Activated T-helper 1 cell treated with Interleukin-2 at 50 U/mL for 16 hours (primary cell): Measurements from ENCODE around the gene ENTREP1.
"Not testable (repeated sequence)": the region's sequence is repeated elsewhere in the genome, so short reads cannot be mapped to it uniquely, and the experiment has no call there.

Source experiments
- DNase-seq: peaks from one replicate; pipeline ENCODE4 v3.0.0-alpha.2; 2020; ENCODE audit warnings: low read depth

Gene ENTREP1, protein sequence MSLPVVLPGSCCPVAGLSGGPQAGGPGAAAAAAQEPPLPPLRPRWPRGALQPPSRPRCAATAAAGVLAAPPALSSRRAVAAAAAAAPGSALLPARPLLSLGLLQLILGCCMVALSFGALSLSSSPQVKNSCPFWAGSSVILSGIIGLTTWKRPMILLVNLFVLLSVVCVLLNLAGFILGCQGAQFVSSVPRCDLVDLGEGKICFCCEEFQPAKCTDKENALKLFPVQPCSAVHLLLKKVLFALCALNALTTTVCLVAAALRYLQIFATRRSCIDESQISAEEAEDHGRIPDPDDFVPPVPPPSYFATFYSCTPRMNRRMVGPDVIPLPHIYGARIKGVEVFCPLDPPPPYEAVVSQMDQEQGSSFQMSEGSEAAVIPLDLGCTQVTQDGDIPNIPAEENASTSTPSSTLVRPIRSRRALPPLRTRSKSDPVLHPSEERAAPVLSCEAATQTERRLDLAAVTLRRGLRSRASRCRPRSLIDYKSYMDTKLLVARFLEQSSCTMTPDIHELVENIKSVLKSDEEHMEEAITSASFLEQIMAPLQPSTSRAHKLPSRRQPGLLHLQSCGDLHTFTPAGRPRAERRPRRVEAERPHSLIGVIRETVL

DNA sequence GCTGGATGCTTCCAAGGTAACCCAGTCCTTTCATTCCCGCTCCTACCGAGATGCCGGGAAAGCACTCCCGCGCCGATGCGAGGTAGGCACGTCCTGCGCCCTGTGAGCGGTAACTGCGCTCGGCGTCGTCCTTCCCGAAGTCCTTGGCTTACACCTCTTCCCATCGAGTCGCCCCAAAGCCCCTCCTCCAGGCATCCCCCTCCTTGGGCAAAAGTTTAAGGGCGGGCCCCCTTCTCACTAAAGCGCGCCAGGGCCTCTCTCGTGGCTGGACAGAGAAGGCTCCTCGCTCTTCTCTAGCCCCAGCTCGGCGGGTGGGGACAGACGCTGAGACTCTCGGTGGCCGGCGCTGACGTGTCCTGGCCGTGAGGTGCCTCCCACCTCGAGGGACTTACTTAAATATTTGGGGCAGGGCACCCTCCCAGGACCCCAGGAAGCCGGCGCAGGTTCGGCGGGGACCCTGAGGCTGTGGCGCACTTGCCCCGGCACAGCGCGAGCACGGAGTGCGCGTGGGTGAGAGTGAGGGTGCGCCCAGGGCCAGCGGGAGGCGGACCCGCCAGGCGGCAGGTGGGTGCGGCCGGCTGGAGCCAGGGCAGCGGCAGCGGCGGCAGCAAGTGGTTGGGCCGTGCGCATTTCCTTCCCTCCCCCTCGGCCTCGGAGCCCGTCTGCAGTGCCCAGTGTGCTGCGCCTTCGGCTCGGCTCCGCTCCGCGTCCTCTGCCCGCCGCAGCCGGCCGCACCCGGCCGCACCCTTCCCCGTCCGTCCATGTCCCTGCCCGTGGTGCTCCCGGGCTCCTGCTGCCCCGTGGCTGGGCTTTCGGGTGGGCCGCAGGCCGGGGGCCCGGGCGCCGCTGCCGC lies at the start of gene ENTREP1:
Gene ENTREP1, plus strand, starts transcription at position 667 of the 853 bp plus-strand sequence. Its CDS starts 95 bp downstream, at position 762.
- DNase-seq = no peak

DNA sequence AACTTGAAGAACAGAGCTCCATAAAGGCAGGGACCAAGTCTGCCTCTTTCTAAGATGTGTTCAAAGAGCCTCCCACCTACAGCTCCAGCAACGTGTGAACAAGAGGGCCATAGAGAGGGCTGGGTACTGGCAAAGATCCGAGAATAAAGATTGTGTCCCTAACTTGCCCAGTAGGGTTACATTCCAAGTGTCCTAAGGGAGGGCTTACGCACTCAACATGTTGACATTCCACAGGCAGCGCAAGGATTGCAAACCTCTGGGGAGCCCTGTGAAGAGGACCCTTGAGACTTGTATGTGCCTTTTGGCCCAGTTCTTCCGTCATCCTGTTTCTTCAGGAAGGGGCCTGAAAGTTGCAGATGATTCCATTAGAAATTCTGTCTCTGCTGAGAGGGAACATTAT lies 48.2 kb upstream of the ENTREP1 start:
- no peak for DNase-seq

DNA sequence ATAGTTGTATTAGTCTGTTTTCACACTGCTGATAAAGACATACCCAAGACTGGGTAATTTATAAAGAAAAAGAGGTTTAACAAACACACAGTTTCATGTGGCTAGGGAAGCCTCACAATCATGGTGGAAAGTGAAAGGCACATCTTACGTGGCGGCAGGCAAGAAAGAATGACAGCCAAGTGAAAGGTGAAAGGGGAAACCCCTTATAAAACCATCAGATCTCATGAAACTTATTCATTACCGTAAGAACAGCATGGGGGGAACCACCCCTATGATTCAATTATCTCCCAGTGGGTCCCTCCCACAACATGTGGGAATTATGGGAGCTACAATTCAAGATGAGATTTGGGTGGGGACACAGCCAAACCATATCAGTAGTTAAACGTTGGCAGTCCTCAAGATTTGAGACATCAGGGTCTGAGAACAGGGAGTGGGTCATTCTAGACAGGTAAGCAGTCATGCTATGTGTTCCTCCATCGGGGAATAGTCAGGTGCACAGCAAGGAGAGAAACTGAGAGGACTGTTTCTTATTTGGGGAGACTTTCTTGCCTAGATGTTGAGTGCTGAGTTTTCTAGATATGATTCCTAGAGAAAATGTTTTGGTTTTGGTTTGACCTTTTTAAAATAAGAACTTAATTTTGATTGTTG lies 45.8 kb upstream of the ENTREP1 start:
- DNase-seq = no peak

DNA sequence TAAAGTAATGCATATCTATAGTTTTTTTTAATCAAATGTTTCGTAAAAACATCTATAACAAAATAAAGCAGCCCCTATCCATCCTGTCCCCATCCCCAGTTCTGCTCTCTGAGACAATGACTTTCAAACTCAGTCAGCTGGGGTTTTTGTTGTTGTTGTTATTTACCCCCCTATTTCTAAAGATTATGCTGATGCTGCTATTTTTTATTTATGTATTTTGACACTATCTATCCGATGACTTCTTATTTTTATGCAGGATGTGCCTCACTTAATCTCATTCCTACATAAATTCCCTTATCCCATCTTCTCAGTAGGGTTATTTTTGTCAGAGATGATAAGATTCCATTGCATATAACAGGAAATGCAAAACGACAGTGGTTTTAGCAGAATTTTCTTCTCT lies 45.3 kb upstream of the ENTREP1 start:
- no peak for DNase-seq

DNA sequence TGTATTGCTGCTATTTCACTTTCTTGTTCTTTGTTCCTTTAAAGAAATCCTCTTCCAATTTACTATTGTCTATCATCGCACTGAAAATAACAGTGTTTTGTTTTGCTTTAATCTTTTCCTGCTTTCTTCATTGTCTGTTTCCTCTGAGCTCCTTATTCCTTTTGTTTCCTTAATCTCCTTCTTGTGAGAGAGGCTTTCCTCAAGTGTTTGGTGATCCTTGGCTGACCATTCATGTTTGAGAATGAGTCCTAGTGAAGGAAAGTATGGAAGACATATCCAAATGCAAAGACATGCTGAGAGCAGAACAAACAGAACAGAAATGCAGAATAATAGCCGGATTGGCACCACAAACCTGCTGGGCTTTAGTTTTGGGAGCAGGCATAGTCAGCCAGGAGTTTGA lies 42.0 kb upstream of the ENTREP1 start:
- DNase-seq = no peak

DNA sequence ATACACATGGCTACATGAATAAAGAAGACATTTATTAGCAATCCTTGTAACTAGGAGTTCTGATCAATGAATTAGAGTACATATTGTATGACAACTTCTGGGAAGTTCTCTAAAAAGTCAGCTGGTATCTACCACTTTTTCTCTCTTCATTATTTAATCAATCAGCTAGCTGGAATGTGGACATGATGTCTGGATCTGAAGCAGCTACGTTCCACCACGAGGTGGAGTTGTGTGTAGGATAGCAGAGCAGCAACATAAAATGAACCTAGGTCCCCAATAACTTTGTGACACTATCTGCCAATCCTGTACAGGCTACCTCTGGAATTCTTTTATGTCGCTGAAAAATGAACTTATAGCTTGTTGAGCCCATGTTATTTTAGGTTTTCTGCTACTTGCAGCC lies 32.9 kb upstream of the ENTREP1 start:
- DNase-seq = no peak

DNA sequence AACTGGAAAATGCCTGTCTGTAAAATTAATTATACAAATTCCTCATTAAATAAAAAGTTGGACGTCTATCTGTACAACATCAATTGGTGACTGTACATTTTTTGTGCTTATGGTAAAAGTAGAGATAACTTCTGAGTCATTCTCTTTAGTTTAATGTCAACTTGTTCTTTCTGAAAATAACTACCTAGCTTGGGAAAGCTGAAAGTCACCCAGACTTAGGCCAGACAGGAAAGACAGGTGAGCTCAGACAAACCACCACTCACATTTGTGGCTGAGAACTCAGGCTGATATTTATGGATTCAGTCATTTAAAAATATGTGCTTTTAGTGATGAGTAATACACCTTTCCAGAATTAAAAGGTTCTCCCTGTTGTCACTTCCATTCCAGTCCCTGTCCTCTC lies 31.9 kb upstream of the ENTREP1 start:
- DNase-seq = no peak

DNA sequence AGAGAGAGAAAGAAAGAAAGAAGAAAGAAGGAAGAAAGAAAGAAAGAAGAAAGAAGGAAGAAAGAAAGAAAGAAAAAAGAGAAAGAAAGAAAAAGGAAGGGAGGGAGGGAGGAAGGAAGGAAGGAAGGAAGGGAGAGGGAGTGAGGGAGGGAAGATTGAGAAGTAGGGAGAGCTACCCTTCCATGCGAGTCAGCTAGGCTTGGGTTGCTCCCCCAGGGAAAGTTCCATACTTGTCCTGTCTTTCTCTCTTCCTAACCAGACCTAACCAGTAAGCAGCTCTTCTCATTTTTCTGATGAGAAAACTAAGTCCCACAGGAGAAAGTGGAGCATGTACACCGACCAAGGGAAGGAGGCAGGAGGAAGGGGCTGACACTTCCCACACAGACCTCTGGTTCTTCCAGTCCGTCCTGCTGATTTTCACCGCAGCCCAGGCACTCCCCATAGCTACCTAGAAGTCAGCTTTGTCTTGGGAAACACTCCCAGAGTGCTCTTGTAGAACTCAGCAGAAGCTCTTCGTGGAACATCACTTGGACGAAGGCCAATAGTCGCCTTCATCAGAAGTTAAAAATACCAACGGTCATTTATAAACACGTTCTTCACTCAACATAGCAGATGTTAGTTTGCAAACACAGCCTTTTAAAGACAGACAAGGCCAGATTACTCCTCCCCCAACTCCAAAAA lies 29.0 kb upstream of the ENTREP1 start:
- no peak for DNase-seq

DNA sequence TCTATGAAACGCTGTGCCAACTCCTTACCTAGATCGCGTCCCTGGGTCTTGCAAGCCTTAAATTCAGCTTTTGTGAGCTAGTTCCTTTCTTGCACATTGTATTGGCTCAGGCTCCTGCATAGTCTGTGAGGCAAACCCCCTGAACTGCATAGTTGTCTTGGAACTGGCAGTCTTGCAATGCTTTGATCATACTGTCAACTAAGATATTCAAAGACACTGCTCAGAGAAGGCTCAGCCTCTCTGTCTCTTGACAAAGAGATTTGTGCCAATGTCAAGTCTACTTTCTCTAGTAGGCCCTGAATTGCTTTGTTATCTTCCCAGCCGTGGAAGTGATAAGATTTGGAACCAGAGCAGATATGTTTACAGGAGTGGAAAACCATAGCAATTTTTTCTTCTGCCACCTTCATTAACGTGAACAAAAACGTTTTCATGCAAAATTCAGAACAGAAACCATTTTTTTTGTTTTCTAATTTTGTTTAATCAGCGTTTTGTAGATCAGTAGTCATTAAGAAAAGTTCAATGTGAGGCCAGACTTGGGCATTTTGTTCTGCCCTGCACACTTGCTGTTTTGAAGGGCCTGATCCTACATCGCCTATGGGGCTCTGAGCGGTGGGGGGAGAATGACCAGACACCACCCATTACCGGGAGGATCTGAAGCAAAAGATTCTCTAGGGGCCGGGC lies 27.6 kb upstream of the ENTREP1 start:
- no peak for DNase-seq

DNA sequence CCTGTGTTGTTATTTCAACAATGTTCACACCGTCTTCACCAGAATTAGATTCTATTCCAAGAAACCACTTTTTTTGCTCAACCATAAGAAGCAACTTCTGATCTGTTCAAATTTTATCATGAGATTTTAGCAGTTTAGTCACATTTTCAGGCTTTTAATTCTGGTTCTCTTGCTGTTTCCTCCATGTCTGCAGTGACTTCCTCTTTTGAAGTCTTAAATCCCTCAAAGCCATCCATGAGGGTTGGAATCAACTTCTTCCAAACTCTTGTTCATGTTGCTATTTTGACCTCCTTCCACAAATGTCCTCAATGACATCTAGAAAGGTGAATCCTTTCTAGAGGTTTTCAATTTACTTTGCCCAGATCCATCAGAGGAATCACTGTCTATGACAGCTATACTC lies 25.7 kb upstream of the ENTREP1 start:
- DNase-seq = no peak

DNA sequence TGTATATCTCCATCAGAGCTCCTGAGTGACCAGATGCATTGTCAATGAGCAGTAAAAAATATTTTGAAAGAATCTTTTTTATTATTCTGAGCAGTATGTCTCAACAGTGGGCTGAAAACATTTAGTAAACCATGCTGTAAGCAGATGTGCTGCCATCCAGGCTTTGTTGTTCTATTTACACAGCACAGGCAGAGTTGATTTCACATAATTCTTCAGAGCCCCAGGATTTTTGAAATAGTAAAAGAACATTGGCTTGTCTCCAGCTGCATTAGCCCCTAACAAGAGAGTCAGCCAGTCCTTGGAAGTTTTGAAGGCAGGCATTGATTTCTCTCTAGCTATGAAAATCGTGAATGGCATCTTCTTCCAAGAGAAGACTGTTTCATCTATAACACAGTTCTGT lies 25.2 kb upstream of the ENTREP1 start:
- no peak for DNase-seq

DNA sequence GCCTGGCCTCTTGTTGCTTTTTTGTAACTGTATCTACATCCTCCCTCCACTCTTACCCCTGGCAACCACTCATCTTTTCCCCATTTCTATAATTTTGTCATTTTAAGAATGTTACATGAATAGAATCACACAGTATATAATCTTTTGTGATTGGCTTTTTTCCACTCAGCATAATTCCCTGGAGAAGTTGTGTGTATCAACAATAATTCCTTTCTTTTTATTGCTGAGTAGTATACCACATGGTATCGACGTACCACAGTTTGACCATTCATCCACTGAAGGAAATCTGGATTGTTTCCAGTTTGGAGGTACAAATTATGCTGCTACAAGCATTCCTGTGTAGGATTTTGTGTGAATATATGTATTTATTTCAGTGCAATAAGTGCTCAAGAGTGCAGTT lies 21.7 kb upstream of the ENTREP1 start:
- DNase-seq = no peak

DNA sequence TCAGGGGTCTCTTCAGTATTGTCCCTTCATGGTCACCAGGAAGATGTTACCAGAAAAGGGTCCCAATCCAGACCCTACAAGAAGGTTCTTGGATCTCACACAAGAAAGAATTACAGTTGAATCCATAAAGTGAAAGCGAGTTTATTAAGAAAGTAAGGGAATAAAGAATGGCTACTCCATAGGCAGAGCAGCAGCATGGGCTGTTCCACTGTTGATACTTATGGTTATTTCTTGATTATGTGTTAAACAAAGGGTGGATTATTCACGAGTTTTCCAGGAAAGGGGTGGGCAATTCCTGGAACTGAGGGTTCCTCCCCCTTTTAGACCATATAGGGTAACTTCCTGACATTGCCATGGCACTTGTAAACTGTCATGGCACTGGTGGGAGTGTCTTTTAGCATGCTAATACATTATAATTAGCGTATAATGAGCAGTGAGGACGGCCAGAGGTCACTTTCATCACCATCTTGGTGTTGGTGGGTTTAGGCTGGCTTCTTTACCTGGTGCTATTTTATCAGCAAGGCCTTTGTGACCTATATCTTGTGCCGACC lies 18.0 kb upstream of the ENTREP1 start:
- DNase-seq = not testable (repeated sequence)

DNA sequence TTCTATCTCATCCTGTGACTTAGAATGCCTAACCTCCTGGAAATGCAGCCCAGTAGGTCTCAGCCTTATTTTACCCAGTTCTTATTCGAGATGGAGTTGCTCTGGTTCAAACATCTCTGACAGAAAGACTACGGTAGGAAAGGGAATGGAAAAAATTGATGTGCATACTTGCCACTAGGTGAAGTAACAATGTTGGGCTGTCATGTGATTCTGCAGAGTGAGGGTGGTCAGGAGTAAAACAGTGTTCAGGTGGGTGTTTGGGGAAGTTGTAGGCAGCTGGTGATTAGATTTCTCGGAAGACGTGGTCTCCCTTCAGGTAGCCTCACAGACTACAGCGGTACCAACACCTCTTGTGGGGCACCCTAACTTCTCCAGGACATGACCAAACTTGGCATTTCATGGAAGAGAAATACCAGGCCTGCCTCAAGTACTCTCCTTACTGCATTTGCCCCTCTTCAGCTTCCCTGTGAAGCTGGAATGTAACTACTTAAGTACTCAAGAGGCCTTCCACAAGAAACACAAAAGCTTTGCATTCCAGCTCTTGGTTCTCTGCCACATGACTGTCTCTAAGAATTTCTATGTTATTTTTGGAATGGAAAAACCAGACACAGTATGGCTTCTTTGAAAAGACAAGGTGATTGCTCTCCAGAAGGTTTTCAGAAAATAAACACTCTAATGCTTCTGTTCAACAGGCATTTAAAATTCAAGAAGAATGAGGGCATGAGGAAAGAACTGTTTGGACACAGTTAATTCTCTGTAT lies 17.4 kb upstream of the ENTREP1 start:
- no peak for DNase-seq

DNA sequence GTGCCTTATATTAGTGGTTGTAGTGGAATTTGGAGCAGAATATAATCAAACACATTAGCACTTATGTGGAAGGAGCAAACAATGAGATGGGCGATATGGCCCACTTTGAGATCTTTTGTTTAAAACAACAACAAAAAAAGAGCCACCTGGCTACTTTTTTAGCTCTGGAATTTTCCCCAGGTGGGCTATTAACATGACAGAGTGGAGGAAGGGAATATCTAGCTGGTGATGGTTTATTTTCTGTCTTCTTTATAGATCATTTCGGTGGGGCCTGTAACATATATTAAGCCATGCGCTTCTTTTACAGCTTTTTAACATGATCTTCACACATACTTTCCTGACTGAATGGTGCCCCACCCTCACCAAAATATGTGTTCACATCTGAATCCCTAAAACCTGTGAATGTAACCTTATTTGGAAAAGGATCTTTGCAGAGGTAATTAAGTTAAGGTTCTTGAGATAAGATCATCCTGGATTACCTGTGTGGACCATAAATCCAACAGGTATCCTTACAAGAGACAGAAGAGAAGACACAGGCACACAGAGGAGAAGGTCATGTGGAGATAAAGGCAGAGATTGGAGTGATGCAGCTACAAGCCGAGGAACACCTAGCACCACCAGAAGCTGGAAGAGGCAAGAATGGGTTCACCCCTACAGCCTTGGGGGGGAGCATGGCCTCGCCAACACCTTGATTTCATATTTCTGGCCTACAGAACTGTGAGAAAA lies 16.6 kb upstream of the ENTREP1 start:
- DNase-seq = no peak

DNA sequence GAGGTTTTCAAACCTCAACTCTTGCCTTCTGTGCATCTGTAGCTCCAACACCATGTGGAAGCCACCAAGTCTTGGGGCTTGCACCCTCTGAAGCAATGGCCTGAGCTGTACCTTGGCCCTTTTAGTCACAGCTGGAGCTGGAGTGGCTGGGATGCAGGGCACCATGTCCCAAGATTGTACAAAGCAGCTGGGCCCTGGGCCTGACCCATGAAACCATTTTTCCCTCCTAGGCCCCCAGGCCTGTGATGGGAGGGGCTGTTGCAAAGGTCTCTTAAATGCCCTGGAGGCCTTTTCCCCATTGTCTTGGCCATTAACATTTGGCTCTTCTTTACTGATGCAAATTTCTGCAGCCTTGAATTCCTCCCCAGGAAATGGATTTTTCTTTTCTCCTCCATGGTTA lies 11.8 kb upstream of the ENTREP1 start:
- DNase-seq = no peak

DNA sequence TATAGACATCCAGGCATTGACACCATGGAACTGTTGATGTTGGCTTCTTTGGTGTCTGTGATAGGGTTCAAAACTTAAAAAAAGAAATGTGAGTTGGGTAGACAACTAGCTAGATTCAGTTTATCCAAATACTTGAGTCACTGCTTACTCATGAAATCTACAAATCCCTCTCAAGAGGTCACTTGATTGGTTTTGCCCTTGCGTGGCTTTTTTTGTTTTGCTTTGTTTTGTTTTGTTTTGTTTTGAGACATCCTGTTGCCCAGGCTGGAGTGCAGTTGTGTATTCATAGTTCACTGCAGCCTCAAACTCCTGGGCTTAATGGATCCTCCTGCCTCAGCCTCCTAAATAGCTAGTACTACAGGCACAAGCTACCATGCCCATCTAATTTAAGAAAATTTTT lies 10.5 kb upstream of the ENTREP1 start:
- DNase-seq = no peak

DNA sequence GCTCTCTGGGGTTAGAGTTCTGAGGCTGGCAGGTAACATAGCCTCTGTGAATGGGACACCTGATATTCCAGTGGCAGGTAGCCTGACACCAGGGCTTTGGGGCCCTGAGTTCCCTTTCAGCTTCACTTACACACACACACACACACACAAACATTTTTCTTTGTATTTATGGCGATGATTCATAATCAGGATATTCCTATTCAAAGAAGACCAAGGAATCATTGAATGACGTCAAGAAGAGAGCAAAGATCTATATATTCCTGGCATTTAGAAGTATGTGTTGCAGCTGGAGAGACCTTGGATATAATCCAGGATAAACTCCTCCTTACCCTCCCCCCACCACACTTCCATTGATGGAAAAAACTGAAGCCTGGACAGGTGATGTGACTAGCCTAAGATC lies 7.9 kb upstream of the ENTREP1 start:
- no peak for DNase-seq

DNA sequence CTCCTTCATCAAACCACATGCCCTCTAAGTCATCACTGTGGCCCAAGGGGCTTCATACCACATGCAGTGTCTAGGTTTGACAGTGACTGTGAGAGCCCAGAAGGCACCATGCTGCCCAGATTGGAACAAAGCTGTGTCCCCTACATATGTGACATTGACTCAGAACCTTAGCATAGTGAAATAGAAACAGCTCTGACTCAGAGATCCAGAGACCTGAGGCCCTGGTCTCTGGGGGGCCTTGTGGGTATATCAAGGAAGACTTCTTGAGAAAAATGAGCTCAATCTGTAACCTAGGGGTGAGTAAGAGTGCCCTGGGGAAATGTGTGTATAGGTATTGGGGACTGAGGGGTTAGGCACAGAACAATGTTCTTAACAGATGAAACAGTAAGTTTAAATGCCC lies 7.1 kb upstream of the ENTREP1 start:
- no peak for DNase-seq
